GM23338 (cell line): Measurements from ENCODE around the gene SPTB. TPM values are rescaled to one million over a fixed set of nuclear protein-coding genes. Genes with fewer than 3 reads are reported as not detected.

ENCODE experiments used
- ATAC-seq: fragments of 200-7000 bp; cut with Tn5 transposase; 3 replicates; pipeline ENCODE4 v1.9.1; 2020
- DNase-seq: peaks from one replicate; pipeline ENCODE4 v3.0.0-alpha.2; 2015; ENCODE audit warnings: low spot score
- H2AFZ ChIP-seq: fragments of 200-600 bp; sonication (generic); 2 replicates; pipeline ENCODE4 v1.8.0; 2016; ENCODE audit warnings: antibody characterized with exemption, mild to moderate bottlenecking, moderate library complexity
- H3F3A ChIP-seq: fragments of 200-600 bp; sonication (generic); replicated peaks from 2 replicates; pipeline ENCODE4 v1.8.0; 2017; ENCODE audit warnings: antibody characterized with exemption, mixed run types, low read depth
- H3K27ac ChIP-seq: fragments of 200-600 bp; sonication (generic); 2 replicates; pipeline ENCODE4 v1.6.1; 2016; ENCODE audit warnings: low read depth
- H3K27me3 ChIP-seq: fragments of 200-600 bp; sonication (generic); 2 replicates; pipeline ENCODE4 v1.8.0; 2016; ENCODE audit warnings: mild to moderate bottlenecking, mixed run types, moderate library complexity; ENCODE audit not compliant: insufficient read depth
- H3K36me3 ChIP-seq: fragments of 200-600 bp; sonication (generic); 2 replicates; pipeline ENCODE4 v1.8.0; 2016; ENCODE audit warnings: mild to moderate bottlenecking; ENCODE audit not compliant: insufficient read depth
- H3K4me1 ChIP-seq: fragments of 200-600 bp; sonication (generic); 2 replicates; pipeline ENCODE4 v1.8.0; 2016; ENCODE audit warnings: mild to moderate bottlenecking, moderate library complexity; ENCODE audit not compliant: insufficient read depth
- H3K4me2 ChIP-seq: fragments of 200-600 bp; sonication (generic); 2 replicates; pipeline ENCODE4 v1.7.1; 2017; ENCODE audit warnings: mixed run types
- H3K4me3 ChIP-seq: fragments of 200-600 bp; sonication (generic); 2 replicates; pipeline ENCODE4 v1.6.1; 2016; ENCODE audit warnings: mixed run types
- H3K79me2 ChIP-seq: fragments of 200-600 bp; sonication (generic); replicated peaks from 2 replicates; pipeline ENCODE4 v1.8.0; 2017; ENCODE audit warnings: mild to moderate bottlenecking; ENCODE audit not compliant: insufficient read depth
- H3K9me2 ChIP-seq: fragments of 200-600 bp; sonication (generic); 2 replicates; pipeline ENCODE4 v1.8.0; 2017; ENCODE audit not compliant: insufficient read depth
- H4K20me1 ChIP-seq: fragments of 200-600 bp; sonication (generic); replicated peaks from 2 replicates; pipeline ENCODE4 v1.8.0; 2017; ENCODE audit warnings: mild to moderate bottlenecking; ENCODE audit not compliant: insufficient read depth
- H3K27ac Mint-ChIP-seq: 2 replicates; pipeline ENCODE4 v1.8.0; 2020; ENCODE audit warnings: inconsistent platforms, mild to moderate bottlenecking, moderate library complexity, mixed read lengths
- H3K27me3 Mint-ChIP-seq: 3 replicates; pipeline ENCODE4 v1.8.0; 2022; ENCODE audit warnings: low read depth, mild to moderate bottlenecking, moderate library complexity, mixed read lengths, inconsistent platforms; ENCODE audit not compliant: insufficient read depth, poor library complexity
- H3K36me3 Mint-ChIP-seq: 3 replicates; pipeline ENCODE4 v1.8.0; 2021; ENCODE audit warnings: low read depth, mild to moderate bottlenecking, inconsistent platforms, moderate library complexity, mixed read lengths
- H3K4me1 Mint-ChIP-seq: 3 replicates; pipeline ENCODE4 v1.8.0; 2020; ENCODE audit warnings: mild to moderate bottlenecking, inconsistent platforms, mixed read lengths
- H3K4me3 Mint-ChIP-seq: 3 replicates; pipeline ENCODE4 v1.8.0; 2021; ENCODE audit warnings: moderate library complexity, mild to moderate bottlenecking, inconsistent platforms, mixed read lengths
- H3K9me3 Mint-ChIP-seq: 3 replicates; pipeline ENCODE4 v1.8.0; 2020; ENCODE audit warnings: moderate library complexity, mild to moderate bottlenecking, inconsistent platforms, mixed read lengths
- CREB1 ChIP-seq: fragments of 250-450 bp; sonication (Bioruptor Pico); IDR thresholded peaks from 2 replicates; pipeline ENCODE4 v1.5.0; 2020; ENCODE audit warnings: low read depth, mild to moderate bottlenecking, moderate library complexity
- EZH2 ChIP-seq: fragments of 200-600 bp; sonication (generic); IDR thresholded peaks from one replicate; pipeline ENCODE4 v1.8.0; 2017; ENCODE audit warnings: antibody characterized with exemption, mild to moderate bottlenecking, low read depth; ENCODE audit not compliant: unreplicated experiment
- EZH2phosphoT487 ChIP-seq: fragments of 200-600 bp; sonication (generic); IDR thresholded peaks from one replicate; pipeline ENCODE4 v1.8.1; 2018; ENCODE audit warnings: antibody characterized with exemption; ENCODE audit not compliant: unreplicated experiment
- JUNB ChIP-seq: IDR thresholded peaks from one replicate; pipeline ENCODE4 v1.6.1; 2016; ENCODE audit warnings: antibody characterized with exemption; ENCODE audit not compliant: unreplicated experiment
- NANOG ChIP-seq: IDR thresholded peaks from 2 replicates; pipeline ENCODE4 v1.6.1; 2016; ENCODE audit warnings: antibody characterized with exemption, borderline replicate concordance
- POLR2AphosphoS5 ChIP-seq: IDR thresholded peaks from 2 replicates; pipeline ENCODE4 v1.6.1; 2016; ENCODE audit warnings: antibody characterized with exemption, low read depth
- REST ChIP-seq: IDR thresholded peaks from one replicate; pipeline ENCODE4 v1.6.1; 2018; ENCODE audit warnings: antibody characterized with exemption; ENCODE audit not compliant: unreplicated experiment
- STAT1 ChIP-seq: IDR thresholded peaks from one replicate; pipeline ENCODE4 v1.6.1; 2016; ENCODE audit warnings: antibody characterized with exemption; ENCODE audit not compliant: unreplicated experiment
- ZNF331 ChIP-seq: fragments of 250-450 bp; sonication (Bioruptor Pico); IDR thresholded peaks from 2 replicates; pipeline ENCODE4 v1.5.0; 2020; ENCODE audit warnings: low read depth, mild to moderate bottlenecking, moderate library complexity
- polyA plus RNA-seq: library from polyadenylated mRNA; unstranded; fragments of >200 nt; fragmentation: Nextera tagmentation; extraction: Ambion mirVana; gene quantifications from 2 replicates; pipeline ENCODE4 v1.2.1, GENCODE V29; 2016
- total RNA-seq: library from RNA; depleted of rRNA; stranded (reverse); fragments of >200 nt; shearing (Covaris generic); gene quantifications from 2 replicates; pipeline ENCODE4 v1.2.3, GENCODE V29; 2014
- TF ChIP-seq, protein P1 (sequence below): IDR thresholded peaks from 2 replicates; pipeline ENCODE4 v1.6.1; 2016; ENCODE audit warnings: antibody characterized with exemption
- TF ChIP-seq, protein P2 (sequence below), 2 experiments: fragments of 200-600 bp in 1 of 2; sonication (generic) in 1 of 2; conservative IDR thresholded peaks; 2 replicates each; pipeline versions ENCODE4 v1.5.1 to v1.6.1; 2016 to 2017; ENCODE audit warnings: antibody characterized with exemption in 2 of 2, low read depth in 2 of 2, mild to moderate bottlenecking in 2 of 2, moderate library complexity in 1 of 2
- TF ChIP-seq, protein P3 (sequence below): fragments of 250-450 bp; sonication (Bioruptor Pico); IDR thresholded peaks from 2 replicates; pipeline ENCODE4 v1.5.0; 2020; ENCODE audit warnings: mild to moderate bottlenecking, moderate library complexity

SPTB gene
- total and polyA plus RNA-seq, 2 experiments from 2014 or later = 1.1 to 1.9 TPM

DNA sequence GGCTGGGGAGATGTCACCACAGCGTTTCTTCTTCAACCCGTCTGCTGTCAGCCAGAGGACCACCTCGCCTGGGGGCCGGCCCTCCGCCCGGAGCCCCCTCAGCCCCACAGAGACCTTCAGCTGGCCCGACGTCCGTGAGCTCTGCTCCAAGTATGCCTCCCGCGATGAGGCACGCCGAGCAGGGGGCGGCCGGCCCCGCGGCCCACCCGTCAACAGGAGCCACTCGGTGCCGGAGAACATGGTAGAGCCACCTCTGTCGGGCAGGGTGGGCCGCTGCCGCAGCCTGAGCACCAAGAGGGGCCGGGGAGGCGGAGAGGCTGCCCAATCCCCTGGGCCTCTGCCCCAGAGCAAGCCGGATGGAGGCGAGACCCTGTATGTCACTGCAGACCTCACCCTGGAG lies 136.6 kb downstream of the SPTB start:
- Histone ChIP-seq H3K79me2 (no peaks in the 10 kb centered on the region), H2AFZ (no peak overlapping the region), H3K4me3 (no peak overlapping the region), H3K4me2 (no peak overlapping the region), H4K20me1 (peaks cover 3% of the 10 kb centered on the region; the same call in 1 of the 2 replicates), H3K9me2 (no peaks in the 10 kb centered on the region), H3K27ac (no peak overlapping the region), H3K4me1 (no peaks in the 10 kb centered on the region), H3F3A (no peaks in the 10 kb centered on the region), H3K36me3 (peaks cover 19% of the 10 kb centered on the region), H3K27me3 (no peaks in the 10 kb centered on the region)
- no peak overlapping the region for H3K4me3 Mint-ChIP-seq
- DNase-seq = no peak
- no peak for ATAC-seq
- H3K4me1 Mint-ChIP-seq = peaks cover 12% of the 10 kb centered on the region; the same call in 2 of the 3 replicates
- TF ChIP-seq NANOG = no peak
- no peak for TF ChIP-seq JUNB
- TF ChIP-seq ZNF331 = no peak
- TF ChIP-seq, protein P1, sequence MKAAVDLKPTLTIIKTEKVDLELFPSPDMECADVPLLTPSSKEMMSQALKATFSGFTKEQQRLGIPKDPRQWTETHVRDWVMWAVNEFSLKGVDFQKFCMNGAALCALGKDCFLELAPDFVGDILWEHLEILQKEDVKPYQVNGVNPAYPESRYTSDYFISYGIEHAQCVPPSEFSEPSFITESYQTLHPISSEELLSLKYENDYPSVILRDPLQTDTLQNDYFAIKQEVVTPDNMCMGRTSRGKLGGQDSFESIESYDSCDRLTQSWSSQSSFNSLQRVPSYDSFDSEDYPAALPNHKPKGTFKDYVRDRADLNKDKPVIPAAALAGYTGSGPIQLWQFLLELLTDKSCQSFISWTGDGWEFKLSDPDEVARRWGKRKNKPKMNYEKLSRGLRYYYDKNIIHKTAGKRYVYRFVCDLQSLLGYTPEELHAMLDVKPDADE = no peak
- TF ChIP-seq EZH2phosphoT487 = no peak
- TF ChIP-seq, protein P2, sequence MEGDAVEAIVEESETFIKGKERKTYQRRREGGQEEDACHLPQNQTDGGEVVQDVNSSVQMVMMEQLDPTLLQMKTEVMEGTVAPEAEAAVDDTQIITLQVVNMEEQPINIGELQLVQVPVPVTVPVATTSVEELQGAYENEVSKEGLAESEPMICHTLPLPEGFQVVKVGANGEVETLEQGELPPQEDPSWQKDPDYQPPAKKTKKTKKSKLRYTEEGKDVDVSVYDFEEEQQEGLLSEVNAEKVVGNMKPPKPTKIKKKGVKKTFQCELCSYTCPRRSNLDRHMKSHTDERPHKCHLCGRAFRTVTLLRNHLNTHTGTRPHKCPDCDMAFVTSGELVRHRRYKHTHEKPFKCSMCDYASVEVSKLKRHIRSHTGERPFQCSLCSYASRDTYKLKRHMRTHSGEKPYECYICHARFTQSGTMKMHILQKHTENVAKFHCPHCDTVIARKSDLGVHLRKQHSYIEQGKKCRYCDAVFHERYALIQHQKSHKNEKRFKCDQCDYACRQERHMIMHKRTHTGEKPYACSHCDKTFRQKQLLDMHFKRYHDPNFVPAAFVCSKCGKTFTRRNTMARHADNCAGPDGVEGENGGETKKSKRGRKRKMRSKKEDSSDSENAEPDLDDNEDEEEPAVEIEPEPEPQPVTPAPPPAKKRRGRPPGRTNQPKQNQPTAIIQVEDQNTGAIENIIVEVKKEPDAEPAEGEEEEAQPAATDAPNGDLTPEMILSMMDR (conservative IDR thresholded peaks at IDR 0.05; ENCODE audit: low read depth in 2 of 2) = no peak
- TF ChIP-seq CREB1 (CRISPR knock-in tag) = no peak
- TF ChIP-seq, protein P3, sequence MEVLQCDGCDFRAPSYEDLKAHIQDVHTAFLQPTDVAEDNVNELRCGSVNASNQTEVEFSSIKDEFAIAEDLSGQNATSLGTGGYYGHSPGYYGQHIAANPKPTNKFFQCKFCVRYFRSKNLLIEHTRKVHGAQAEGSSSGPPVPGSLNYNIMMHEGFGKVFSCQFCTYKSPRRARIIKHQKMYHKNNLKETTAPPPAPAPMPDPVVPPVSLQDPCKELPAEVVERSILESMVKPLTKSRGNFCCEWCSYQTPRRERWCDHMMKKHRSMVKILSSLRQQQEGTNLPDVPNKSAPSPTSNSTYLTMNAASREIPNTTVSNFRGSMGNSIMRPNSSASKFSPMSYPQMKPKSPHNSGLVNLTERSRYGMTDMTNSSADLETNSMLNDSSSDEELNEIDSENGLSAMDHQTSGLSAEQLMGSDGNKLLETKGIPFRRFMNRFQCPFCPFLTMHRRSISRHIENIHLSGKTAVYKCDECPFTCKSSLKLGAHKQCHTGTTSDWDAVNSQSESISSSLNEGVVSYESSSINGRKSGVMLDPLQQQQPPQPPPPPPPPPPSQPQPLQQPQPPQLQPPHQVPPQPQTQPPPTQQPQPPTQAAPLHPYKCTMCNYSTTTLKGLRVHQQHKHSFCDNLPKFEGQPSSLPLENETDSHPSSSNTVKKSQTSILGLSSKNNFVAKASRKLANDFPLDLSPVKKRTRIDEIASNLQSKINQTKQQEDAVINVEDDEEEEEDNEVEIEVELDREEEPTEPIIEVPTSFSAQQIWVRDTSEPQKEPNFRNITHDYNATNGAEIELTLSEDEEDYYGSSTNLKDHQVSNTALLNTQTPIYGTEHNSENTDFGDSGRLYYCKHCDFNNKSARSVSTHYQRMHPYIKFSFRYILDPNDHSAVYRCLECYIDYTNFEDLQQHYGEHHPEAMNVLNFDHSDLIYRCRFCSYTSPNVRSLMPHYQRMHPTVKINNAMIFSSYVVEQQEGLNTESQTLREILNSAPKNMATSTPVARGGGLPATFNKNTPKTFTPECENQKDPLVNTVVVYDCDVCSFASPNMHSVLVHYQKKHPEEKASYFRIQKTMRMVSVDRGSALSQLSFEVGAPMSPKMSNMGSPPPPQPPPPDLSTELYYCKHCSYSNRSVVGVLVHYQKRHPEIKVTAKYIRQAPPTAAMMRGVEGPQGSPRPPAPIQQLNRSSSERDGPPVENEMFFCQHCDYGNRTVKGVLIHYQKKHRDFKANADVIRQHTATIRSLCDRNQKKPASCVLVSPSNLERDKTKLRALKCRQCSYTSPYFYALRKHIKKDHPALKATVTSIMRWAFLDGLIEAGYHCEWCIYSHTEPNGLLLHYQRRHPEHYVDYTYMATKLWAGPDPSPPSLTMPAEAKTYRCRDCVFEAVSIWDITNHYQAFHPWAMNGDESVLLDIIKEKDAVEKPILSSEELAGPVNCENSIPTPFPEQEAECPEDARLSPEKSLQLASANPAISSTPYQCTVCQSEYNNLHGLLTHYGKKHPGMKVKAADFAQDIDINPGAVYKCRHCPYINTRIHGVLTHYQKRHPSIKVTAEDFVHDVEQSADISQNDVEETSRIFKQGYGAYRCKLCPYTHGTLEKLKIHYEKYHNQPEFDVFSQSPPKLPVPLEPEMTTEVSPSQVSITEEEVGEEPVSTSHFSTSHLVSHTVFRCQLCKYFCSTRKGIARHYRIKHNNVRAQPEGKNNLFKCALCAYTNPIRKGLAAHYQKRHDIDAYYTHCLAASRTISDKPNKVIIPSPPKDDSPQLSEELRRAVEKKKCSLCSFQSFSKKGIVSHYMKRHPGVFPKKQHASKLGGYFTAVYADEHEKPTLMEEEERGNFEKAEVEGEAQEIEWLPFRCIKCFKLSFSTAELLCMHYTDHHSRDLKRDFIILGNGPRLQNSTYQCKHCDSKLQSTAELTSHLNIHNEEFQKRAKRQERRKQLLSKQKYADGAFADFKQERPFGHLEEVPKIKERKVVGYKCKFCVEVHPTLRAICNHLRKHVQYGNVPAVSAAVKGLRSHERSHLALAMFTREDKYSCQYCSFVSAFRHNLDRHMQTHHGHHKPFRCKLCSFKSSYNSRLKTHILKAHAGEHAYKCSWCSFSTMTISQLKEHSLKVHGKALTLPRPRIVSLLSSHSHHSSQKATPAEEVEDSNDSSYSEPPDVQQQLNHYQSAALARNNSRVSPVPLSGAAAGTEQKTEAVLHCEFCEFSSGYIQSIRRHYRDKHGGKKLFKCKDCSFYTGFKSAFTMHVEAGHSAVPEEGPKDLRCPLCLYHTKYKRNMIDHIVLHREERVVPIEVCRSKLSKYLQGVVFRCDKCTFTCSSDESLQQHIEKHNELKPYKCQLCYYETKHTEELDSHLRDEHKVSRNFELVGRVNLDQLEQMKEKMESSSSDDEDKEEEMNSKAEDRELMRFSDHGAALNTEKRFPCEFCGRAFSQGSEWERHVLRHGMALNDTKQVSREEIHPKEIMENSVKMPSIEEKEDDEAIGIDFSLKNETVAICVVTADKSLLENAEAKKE (CRISPR knock-in tag) = no peak
- TF ChIP-seq REST = no peak
- no peak for TF ChIP-seq STAT1
- no peak for TF ChIP-seq POLR2AphosphoS5
- TF ChIP-seq EZH2 = no peak
- H3K27me3 Mint-ChIP-seq = peaks cover 14% of the 10 kb centered on the region
- peaks cover 84% of the 10 kb centered on the region for H3K36me3 Mint-ChIP-seq
- H3K9me3 Mint-ChIP-seq = no peaks in the 10 kb centered on the region
- H3K27ac Mint-ChIP-seq = no peak overlapping the region
